Gastrocnemius medialis (tissue), 4 donors: Measurements from ENCODE around the gene ADAMTS14. TPM values are rescaled to one million over a fixed set of nuclear protein-coding genes. Genes with fewer than 3 reads are reported as not detected.

Experiments
- ATAC-seq, 2 donors: fragments of 150-250 bp; one replicate each; pipeline ENCODE4 v1.9.1; 2016
- DNase-seq, 2 donors: peaks; one replicate each; pipeline ENCODE4 v3.0.0-alpha.2; 2019
- H3K27ac ChIP-seq, 4 donors: fragments of 200-600 bp; sonication (generic); 1 replicate in 1 of 4; 2 replicates in 3 of 4; pipeline ENCODE4 v1.5.1; 2016 to 2018; ENCODE audit warnings: mild to moderate bottlenecking in 2 of 4, moderate library complexity in 1 of 4
- H3K27me3 ChIP-seq, 3 donors: fragments of 200-600 bp; sonication (generic) in 2 of 3; 1 replicate in 1 of 3; 2 replicates in 2 of 3; pipeline versions ENCODE4 v1.5.1 to v1.6.0; 2016 to 2019; ENCODE audit warnings: mild to moderate bottlenecking in 1 of 3, moderate library complexity in 1 of 3
- H3K36me3 ChIP-seq, 2 donors: fragments of 200-600 bp; sonication (generic) in 1 of 2; one replicate each; pipeline ENCODE4 v1.5.1; 2017 to 2018
- H3K4me1 ChIP-seq, 2 donors: fragments of 200-600 bp; sonication (generic) in 1 of 2; one replicate each; pipeline ENCODE4 v1.5.1; 2016 to 2017; ENCODE audit warnings: mild to moderate bottlenecking in 2 of 2
- H3K4me3 ChIP-seq, 4 donors: fragments of 200-600 bp; sonication (generic) in 3 of 4; 1 replicate in 1 of 4; 2 replicates in 3 of 4; pipeline ENCODE4 v1.5.1; 2016 to 2019; ENCODE audit warnings: mild to moderate bottlenecking in 2 of 4
- H3K9me3 ChIP-seq, 3 donors: fragments of 200-600 bp; sonication (generic) in 2 of 3; 1 replicate in 1 of 3; 2 replicates in 2 of 3; pipeline ENCODE4 v1.5.1; 2016 to 2019
- CTCF ChIP-seq, 5 experiments: fragments of 450-650 bp in 3 of 5; fragments of 200-600 bp in 2 of 5; sonication (generic) in 2 of 5; IDR thresholded peaks in 4 of 5; conservative IDR thresholded peaks in 1 of 5; 1 replicate in 4 of 5; 2 replicates in 1 of 5; pipeline ENCODE4 v1.5.1; 2016 to 2019; ENCODE audit warnings: antibody characterized with exemption in 5 of 5, mild to moderate bottlenecking in 3 of 5, moderate library complexity in 3 of 5
- POLR2A ChIP-seq, 2 donors: fragments of 450-650 bp; IDR thresholded peaks; one replicate each; pipeline ENCODE4 v1.6.1; 2017; ENCODE audit warnings: antibody characterized with exemption in 2 of 2, mild to moderate bottlenecking in 2 of 2, moderate library complexity in 2 of 2
- in situ Hi-C, 4 donors: fragments of 200-750 bp; cut with MboI; loops; one replicate each; pipeline versions ENCODE4 v1.15.0 to v1.8.0; 2017; ENCODE audit warnings: low sequenced_read_pairs in 4 of 4
- intact Hi-C: fragments of 100-400 bp; cut with DNase I; formaldehyde crosslinking; loops from one replicate; pipeline ENCODE4 v1.15.1; 2023; ENCODE audit warnings: low total_unique reads
- total RNA-seq, 4 donors: library from RNA; depleted of rRNA; stranded (reverse); fragments of >200 nt; gene quantifications; one replicate each; pipeline versions ENCODE4 v1.1.0 to v1.2.3, GENCODE V29; 2016

Gene ADAMTS14
- total RNA-seq, 4 donors from 2014 or later, result 0.10 TPM; not detected in 3

- no peak for ATAC-seq
- no peak overlapping the region for H3K4me3 ChIP-seq
- DNase-seq, result no peak
- in situ Hi-C loops (loop anchor here in 2 of 4 donors (25.0 kb wide), 2 partner anchors 309 to 334 kb away; partner anchors contain the start of gene NODAL (in 1 of the 2)), intact Hi-C loops (no loop called here)
- H3K27ac ChIP-seq, result no peak overlapping the region
- H3K27me3 ChIP-seq, result no peaks in the 10 kb centered on the region
- H3K36me3 ChIP-seq, result no peaks in the 10 kb centered on the region
- TF ChIP-seq CTCF (IDR thresholded peaks at IDR 0.05 in 4 of 5, conservative IDR thresholded peaks at IDR 0.05 in 1 of 5) (no peak), POLR2A (IDR thresholded peaks at IDR 0.05) (no peak)
- H3K4me1 ChIP-seq, result no peaks in the 10 kb centered on the region
- no peaks in the 10 kb centered on the region for H3K9me3 ChIP-seq
These were observed 99.2 kb downstream of the ADAMTS14 start for GRCh38 chr10:70771311-70772194.

- in situ Hi-C loops, result loop anchor here in 2 of 4 donors (25.0 kb wide), 2 partner anchors 310 to 335 kb away; partner anchors contain the start of gene NODAL (in 1 of the 2)
These were observed 100.3 kb downstream of the ADAMTS14 start for GRCh38 chr10:70772627-70773026.

GRCh38 chr10:70773461-70773860 is 101.2 kb downstream of the ADAMTS14 start:
- TF ChIP-seq CTCF (IDR thresholded peaks at IDR 0.05 in 4 of 5, conservative IDR thresholded peaks at IDR 0.05 in 1 of 5) (no peak), POLR2A (IDR thresholded peaks at IDR 0.05) (no peak)
- Histone ChIP-seq H3K9me3 (no peaks in the 10 kb centered on the region), H3K27me3 (no peaks in the 10 kb centered on the region), H3K36me3 (no peaks in the 10 kb centered on the region), H3K4me3 (no peak overlapping the region), H3K4me1 (no peaks in the 10 kb centered on the region), H3K27ac (no peak overlapping the region)
- no peak for DNase-seq
- in situ Hi-C loops, result loop anchor here in 2 of 4 donors (25.0 kb wide), 2 partner anchors 311 to 336 kb away; partner anchors contain the start of gene NODAL (in 1 of the 2)
- intact Hi-C loops, result no loop called here
- no peak for ATAC-seq

More at GRCh38 chr10:70772627-70773026, 100.3 kb downstream of the ADAMTS14 start:
- no peak for TF ChIP-seq POLR2A (IDR thresholded peaks at IDR 0.05)
- TF ChIP-seq CTCF (IDR thresholded peaks at IDR 0.05 in 4 of 5, conservative IDR thresholded peaks at IDR 0.05 in 1 of 5), result no peak
- Histone ChIP-seq H3K27ac (no peak overlapping the region), H3K9me3 (no peaks in the 10 kb centered on the region), H3K4me1 (no peaks in the 10 kb centered on the region), H3K27me3 (no peaks in the 10 kb centered on the region), H3K4me3 (no peak overlapping the region), H3K36me3 (no peaks in the 10 kb centered on the region)
- no peak for DNase-seq
- intact Hi-C loops, result no loop called here
- ATAC-seq, result no peak

GRCh38 chr10:70773965-70774809 is 101.9 kb downstream of the ADAMTS14 start:
- DNase-seq (no peak), ATAC-seq (no peak)
- Histone ChIP-seq H3K36me3 (no peaks in the 10 kb centered on the region), H3K9me3 (no peaks in the 10 kb centered on the region), H3K27me3 (no peaks in the 10 kb centered on the region), H3K4me1 (no peaks in the 10 kb centered on the region), H3K27ac (no peak overlapping the region), H3K4me3 (no peak overlapping the region)
- in situ Hi-C loops (loop anchor here in 2 of 4 donors (25.0 kb wide), 2 partner anchors 312 to 337 kb away; partner anchors contain the start of gene NODAL (in 1 of the 2)), intact Hi-C loops (no loop called here)
- TF ChIP-seq CTCF (IDR thresholded peaks at IDR 0.05 in 4 of 5, conservative IDR thresholded peaks at IDR 0.05 in 1 of 5), result no peak
- TF ChIP-seq POLR2A (IDR thresholded peaks at IDR 0.05), result no peak
